NOMO-1 (cell line): ENCODE results near the gene CORO1C.

Experiments used
- DNase-seq, 2 experiments: peaks; one replicate each; lab custom pipeline; 2025; ENCODE audit not compliant: unreplicated experiment in 2 of 2; lab: John Stamatoyannopoulos, UW

CORO1C gene

DNA sequence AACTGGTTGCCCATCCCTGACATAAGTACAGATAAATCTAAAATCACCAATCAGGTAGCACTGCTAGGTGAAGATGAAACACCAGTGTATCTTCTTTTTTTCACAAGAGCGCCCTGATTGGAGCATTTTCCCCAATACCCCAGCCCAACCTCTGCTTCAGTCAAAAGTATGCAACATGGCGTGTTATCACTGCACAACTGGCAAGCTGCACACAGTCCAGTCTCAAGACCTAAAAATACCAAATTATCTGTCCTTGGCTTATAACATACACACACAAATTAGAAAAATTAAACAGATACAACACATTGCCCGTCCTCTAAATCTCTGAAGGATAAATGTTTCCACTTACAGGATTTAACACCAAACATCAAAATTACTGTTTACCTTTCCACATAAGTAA lies 77.4 kb downstream of the CORO1C start:
- no peak for DNase-seq

DNA sequence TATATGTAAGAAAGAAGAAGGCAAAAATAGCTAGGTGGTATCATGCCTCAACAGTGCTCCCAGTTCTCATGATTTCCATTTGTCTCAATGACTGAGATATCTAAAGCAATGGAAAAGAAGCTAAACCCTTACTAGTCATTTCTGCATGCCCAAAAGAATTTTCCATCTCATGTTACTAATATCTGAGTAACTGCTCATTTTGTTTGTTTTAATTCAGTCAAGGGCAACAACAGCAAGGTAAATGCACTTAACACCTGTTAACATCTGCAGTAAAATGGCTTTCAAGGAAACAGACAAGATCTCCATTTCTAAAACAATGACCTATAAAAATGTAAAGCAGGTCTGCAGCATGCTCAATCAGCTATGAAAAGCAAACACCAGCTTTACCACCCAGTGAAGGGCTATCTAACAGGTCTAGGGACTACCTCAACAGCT lies 78.2 kb downstream of the CORO1C start:
- no peak for DNase-seq

DNA sequence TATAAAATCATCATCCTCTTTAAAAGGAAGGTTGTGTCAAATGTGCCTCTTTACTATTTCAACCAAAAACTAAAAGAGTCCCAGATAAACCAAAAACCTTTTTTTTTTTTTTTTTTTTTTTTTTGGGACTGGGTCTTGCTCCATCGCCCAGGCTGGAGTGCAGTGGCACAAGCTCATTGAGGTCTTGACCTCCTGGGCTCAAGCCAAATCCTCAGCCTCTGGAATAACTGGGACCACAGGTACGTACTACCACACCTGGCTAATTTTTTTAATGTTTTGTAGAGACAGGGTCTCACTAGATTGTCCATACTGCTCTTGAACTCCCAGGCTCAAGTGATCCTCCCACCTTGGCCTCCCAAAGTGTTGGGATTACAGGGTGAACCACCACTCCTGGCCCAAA lies 81.2 kb downstream of the CORO1C start:
- no peak for DNase-seq

DNA sequence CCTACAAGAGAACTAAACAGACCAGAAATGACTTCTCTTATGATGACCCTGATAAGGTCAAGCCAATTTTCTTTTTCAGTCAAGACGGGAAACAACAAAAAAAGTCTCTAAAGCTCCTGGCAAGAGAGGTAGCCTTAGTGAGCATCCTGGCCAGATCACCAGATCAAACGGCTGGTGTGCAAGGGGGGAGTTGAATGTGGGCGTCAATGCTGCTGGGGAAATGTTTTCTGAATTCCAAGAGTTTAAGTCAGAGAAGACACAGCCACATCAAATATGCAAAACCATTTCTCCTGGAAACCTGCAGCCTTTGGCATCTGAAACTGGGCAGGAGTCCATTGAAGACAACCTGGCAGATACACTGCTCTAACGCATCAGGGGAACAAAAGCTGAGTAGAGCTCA lies 81.6 kb downstream of the CORO1C start:
- DNase-seq = no peak

DNA sequence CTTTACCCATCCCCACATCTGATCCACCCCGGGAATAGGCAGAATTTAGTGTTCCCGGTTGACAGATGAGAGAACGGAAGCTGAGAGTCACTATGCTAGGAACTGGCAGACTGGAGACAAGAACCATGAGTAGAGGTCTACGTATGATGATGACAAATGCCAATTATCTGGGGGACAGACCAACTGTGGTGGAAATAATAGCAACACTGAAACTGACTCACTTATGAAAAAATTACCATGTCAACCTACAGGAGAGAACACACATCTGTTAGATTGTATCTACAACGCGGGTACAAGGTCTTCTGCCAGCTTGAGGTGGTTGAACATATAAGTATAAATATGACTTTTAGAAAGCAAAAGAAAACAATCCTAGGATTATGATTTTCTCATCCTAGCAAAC lies 82.2 kb downstream of the CORO1C start:
- no peak for DNase-seq

DNA sequence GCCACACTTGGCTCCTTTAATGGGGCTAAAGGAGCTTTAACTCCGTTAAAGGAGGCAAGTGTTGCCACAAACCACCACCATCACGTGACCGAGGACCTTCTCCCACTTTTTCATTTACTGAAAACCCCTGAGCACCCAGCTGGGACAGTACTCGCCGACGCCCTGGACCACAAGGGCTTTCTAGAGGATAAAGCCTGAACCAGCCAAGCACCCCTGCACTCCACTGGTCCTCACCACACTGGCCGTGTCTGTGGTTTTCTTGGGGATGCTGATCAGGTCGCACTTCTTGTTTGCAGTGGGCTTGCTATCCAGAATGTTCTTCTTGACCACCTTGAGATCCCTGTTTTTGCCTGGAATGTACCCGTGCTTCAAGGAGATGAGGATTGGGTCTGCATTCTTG lies 82.9 kb downstream of the CORO1C start:
- no peak for DNase-seq

DNA sequence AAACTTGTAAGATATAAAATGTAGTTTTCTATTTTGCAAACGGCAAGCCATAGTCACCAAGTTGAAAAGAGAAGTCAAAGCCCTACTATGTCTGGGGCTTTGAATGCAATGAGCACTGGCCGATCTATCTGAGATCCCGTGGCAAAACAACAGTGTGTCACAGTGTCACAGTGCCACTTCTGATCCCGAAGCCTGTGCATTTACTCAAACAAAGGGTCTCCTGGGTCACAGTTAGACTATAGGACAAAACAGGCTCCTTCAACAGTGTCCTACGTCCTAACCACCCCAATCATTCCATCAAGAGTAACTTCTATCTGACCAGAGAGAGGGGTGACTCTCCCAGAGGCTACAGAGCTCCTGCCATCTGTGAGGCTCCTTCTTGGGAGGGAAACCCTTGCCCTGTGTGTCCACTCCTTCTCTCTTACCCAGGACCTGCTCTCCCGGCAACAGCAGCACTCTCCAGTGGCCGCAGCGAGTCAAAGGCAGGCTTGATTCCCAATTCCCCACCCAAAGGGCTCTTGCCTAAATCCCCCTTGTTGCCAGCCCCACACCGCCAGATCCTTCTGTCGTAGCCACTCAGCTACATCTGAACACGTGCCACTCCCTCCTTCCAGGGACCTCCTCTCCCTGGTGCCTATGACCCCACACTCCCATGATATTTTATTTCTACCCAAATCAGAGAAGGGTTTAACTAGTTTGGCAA lies 83.6 kb downstream of the CORO1C start:
- DNase-seq = no peak

DNA sequence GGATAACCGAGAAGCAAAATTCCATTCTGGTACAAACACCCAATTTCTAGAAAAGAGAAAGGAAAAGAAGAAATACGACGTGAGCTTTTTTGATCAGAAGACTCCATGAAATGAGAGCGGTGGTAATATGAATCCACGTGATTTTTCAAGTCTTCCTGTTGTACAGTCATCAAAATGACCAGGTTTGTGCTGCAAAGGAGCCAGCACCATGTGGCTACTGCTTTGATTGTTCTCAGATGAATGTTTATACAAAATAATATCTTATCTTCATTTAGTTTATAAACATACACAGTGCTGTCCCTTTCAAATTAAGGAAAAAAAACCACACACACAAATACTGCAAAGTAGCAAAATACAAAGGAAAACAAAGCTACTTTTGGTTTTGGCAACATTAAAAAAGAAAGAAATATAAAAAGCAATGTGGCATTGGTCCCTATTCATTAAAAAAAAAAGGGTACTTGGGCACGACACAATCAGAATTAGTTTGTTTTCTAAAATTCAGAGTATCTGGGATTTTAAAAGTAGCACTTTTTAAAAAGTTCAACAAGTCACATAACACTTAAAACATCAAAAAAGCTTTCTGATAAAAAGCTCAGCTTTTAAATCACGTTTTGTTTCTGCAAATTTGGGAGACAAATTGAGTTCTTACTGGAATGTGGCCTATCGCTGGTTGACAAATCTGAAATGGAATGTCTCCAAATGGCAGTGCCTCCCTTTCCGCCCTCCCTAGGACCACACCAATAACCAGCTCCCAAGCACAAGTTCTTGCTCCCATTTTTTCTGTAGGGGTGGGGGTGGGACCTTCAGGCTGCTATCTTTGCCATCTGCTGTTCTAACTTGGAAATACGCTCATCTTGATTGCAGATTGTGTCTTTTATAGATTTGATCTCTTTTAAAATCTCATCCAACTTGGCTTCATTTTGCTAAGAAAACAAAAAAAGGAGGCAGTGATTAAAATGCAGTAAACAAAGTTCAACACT lies 84.4 kb downstream of the CORO1C start:
- no peak for DNase-seq

DNA sequence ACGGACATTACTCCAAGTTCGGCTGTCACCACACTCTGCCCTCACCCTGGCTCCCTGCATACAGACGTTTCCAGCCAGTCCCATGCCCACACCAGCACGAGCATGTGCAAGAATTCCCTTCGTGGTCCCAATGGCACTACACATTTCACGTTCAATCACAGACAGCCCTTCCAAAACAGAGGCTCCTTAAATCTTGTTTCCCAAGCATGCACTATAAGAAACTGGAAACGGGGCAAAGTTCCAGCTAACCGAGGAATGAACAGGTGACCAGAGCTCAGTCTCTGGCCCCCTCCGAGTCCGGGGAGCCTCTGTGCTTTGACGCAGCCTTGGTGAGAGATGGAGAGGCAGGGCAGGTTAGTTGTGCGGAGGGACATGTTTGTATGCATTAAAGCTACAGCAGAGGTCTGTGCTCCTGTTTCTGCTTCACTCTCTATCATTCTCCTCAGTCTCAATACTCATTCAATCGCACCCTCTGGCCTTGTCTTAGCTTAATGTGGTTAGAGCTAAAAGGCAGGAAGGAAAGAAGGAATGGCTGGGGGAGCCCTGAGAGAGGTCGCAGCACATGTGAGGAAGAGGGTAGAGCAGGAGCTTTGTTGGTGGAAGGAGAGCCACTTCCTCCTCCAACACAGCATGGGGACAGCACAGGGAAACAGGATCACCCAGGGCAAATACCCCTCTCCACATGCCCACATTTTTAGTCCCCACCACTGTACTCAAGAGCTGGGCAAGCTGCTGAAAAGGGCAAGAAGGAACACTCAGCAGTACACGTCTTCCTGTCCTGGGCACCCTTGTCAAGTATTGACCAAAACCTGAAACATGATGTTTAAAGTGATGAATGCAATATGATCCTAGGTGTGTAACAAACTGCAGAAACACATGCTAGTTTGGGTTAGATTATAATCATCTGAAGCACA lies 85.4 kb downstream of the CORO1C start:
- no peak for DNase-seq

DNA sequence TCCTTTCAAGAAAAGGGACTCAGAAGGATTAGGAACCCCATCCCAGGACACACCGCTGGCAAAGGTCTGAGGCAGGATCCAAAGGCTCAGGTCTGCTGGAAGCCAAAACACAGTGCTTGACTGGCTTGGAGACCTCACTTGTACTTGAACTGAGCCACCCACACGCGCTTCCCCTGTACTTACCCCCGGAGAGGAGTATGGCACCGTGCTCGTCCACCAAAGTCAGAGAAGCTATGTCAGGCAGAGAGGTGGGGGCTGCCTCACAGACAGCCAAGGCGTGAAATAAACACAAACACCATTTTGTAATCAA lies 86.6 kb downstream of the CORO1C start:
- DNase-seq = no peak

DNA sequence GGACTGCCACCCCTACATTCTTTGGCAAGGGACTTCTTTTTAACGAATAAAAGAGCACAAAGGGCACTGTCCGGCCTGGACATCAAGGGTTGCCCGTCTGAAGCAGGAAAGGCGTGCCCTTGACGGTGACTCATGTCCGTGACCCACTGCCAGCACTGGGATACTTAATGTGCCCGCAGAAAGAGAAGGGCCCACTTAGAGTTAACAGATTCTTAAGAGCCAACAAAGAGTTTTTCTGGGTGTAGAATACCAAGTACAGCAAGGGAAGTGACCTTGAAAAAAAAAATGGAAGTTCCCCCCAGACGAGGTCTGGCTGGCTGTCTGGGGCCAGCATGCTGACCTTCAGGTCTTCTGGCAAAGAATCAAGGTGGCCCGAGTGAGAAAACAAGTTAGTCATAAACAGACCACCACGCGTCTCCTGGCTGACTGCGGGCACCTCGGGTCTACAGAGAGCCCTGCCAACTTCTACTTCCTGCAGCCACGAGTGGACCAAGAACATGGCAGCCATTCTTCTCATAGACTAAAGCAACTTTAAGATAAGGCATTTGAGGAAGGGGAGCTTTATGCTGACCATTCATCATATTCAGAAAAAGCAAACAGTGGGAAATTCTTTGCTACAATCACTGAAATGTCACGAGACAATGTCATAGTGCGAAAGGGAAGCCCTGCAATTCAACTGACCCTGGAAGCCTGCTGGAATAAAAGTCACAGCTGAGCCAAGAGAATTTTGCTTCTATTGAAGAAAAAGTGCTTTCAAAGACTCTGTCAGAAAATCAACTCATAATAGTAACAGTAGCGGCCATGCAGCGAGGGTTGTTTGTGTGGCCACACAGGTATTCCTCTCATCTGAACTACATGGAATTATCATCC lies 87.1 kb downstream of the CORO1C start:
- DNase-seq = no peak

DNA sequence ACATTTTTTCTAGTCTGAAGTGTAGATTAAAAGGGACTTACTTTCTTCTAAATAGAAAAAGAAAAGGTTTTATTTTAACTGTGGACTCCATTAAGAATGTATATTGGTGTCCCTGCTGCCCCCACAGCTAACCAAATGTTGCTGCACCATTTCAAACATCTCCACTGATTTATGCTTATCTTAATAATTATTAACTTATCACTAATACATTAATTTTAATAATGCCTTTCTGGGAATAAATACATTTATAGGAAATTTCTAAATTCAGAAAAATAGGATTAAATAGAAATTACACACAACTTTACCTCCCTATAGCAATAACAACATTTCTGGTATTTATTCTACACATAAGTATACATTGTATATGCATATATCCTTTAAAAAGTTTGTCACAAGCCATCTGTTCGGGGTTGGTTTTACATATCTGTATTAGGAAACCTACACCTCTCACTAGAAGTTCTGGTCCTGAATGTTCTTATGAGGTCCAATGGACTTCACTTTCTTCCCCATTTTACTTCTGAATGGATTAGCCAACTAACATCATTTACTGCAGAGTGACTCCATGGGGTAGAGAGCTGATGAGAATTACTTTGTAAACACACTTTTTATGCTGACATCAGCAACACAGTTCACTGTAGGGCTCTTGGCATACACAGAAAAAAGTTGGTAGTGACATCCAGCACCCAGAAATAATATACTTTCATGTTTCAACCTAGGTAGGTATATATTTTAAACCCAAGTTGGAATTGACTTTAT lies 88.2 kb downstream of the CORO1C start:
- no peak for DNase-seq

DNA sequence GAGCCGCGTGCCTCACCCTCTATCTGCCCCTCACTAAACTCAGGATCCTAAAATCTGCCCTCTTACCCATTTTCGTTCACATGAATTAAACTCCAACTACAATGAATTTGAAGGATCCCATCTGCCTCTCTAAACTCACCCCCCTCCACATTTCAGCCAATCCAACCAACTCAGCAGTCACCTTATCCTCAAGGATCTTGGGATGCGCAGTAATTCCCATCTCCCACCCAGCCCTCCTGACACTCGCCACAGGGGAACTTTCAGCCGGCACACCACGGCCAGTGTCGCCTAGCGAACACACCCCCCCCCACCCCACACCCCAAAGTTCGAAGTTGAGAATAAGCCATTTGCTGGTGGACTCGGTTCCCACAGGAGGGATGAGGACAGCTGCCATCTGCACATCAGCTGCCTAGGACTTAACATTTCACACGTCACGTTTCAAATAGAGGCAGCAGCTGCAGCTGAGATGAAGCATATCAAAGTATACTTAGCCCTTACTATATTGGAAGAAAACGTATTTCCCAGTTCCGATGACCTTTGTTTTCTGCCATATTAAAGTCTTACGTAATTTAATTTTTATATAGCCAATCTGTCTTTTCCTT lies 88.9 kb downstream of the CORO1C start:
- DNase-seq = no peak

DNA sequence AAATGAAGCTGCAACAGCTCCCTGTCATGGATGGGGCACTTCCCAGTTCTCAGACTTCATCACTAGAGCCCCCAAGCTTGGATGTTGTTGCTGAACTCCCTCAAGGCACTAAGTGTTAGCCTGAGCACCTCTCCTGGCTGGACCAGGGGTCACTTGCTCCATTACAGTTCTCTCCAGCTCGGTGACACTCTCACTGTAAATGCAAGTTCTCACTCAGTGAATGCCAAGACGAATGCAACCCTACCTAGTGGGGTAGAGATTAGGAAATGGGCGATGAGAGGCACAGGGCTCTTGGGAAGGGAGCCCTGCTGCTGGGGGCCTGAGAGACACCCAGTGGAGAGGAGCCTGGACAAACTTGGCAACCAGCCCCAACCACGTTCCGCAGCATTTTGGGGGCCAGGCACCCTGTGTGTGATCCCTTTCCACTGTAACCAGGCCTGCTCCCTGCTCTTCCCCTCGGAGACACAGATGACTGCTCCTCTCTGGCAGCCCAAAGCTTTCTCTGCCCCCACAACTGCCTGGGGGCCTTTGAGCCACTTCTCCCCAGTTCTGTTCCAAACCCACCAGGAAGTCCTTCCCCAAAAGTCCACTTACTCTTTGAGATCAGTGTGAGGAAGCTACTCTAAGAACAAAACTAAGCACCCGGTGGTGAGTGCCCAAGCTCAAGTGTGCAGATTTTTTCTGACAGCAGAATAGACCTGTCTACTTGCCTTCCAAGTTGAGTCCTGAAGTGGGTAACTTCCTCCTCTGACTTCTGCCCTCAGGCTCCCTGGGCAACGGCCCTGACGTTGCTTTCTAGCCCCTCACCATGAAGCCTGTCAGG lies 89.7 kb downstream of the CORO1C start:
- DNase-seq = peak; percentile 5 to 23

DNA sequence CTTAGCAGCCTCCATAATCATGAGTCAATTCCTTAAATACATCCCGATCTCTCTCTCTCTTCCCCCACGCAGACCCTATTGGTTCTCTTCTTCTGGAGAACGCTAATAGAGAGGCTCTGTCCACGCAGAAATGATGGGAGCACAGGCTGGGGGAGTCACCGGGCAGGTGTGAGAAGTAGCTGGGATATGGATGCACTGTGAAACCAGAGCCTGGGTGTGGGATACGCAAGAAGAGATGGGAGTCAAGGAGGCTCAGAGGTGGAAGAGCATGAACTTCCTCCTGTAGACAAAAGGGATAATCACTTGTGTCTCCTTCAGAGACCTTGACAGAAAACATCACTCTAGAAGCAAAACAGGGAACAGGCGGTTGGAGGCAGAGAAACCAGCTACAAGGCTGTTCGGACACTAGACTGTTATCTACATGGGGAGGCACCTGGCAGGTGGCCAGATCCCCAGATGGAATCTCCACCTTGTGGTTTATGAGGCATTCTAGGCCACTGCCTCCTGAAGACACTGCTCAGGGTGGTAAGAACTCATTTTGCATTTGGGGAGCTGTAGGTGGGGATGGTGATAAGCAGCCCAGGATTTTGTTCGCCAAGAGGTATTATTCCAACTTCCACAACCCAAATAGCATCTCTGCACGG lies 90.4 kb downstream of the CORO1C start:
- DNase-seq = no peak

DNA sequence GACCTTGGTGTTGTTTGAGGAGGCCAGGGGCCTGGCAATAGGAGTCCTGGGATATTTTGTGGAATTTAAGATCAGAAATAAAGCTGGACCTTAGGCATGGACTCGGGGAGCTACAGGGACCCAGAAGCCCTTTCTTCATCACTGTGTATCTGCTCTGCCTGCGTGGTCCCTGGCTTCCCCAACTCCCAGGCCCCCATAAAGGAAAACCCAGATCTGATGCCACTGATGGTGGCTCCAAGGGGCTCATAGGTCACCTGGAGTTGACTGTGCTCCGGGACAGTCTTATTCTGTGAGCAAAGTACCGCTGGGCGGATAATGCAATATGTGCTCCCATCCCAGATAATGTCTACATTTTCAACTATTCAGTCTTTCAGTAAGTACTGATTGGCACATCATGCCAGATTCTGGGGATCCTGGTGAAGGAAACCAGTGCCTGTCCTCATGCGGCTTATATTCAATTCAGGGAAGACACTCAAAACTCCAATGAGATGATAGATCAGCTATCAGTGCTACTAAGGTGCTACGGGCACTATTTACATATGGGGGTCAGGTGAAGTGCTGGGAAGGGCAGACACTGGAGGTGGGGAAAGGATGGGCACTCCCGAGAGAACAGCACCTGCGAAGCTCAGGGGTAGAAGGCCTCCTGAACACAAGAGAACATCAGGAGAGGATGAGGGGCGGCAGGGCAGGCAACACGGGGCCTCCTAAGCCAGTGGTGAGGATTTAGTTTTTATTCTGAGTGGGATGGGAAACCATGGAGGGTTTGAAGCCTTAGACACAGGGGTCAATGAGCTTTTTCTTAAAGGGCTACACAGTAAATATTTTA lies 92.1 kb downstream of the CORO1C start:
- DNase-seq = no peak
